GM12878 (cell line): ENCODE data around the gene WFIKKN1.

Source experiments
- CEBPB ChIP-seq, 2 experiments: fragments of 150-350 bp in 1 of 2; IDR thresholded peaks; 2 replicates each; pipeline ENCODE4 v1.6.1; 2012 to 2014; ENCODE audit warnings: low read depth in 2 of 2, low read length in 2 of 2, borderline replicate concordance in 1 of 2, inconsistent platforms in 1 of 2
- CHD4 ChIP-seq: fragments of 200-600 bp; sonication (generic); IDR thresholded peaks from 2 replicates; pipeline ENCODE4 v1.6.1; 2016; ENCODE audit warnings: mild to moderate bottlenecking
- DPF2 ChIP-seq: fragments of 450-650 bp; IDR thresholded peaks from 2 replicates; pipeline ENCODE4 v1.6.1; 2017; ENCODE audit warnings: mild to moderate bottlenecking
- EGR1 ChIP-seq, 2 experiments: IDR thresholded peaks; 1 replicate in 1 of 2; 2 replicates in 1 of 2; pipeline ENCODE4 v1.6.1; 2011 to 2012; ENCODE audit warnings: low read depth in 2 of 2, low read length in 2 of 2, borderline replicate concordance in 1 of 2, mild to moderate bottlenecking in 1 of 2, moderate library complexity in 1 of 2
- ELK1 ChIP-seq: IDR thresholded peaks from 2 replicates; pipeline ENCODE4 v1.6.1; 2012; ENCODE audit warnings: low read depth, low read length, improper control_type of control experiment
- EP300 ChIP-seq, 2 experiments: fragments of 150-350 bp in 1 of 2; IDR thresholded peaks; 2 replicates each; pipeline ENCODE4 v1.6.1; 2011 to 2012; ENCODE audit warnings: low read depth in 2 of 2, low read length in 2 of 2, borderline replicate concordance in 1 of 2, improper control_type of control experiment in 1 of 2, inconsistent platforms in 1 of 2; ENCODE audit not compliant: control insufficient read depth in 1 of 2
- GABPA ChIP-seq: IDR thresholded peaks from 2 replicates; pipeline ENCODE4 v1.6.1; 2014; ENCODE audit warnings: antibody characterized with exemption, low read depth, mild to moderate bottlenecking, inconsistent platforms
- KAT2A ChIP-seq: conservative IDR thresholded peaks from 2 replicates; pipeline ENCODE4 v1.6.1; 2011; ENCODE audit warnings: low read depth, low read length; ENCODE audit not compliant: control insufficient read depth
- POLR2A ChIP-seq: IDR thresholded peaks from 2 replicates; pipeline ENCODE4 v1.6.1; 2011; ENCODE audit warnings: low read depth, mild to moderate bottlenecking, low read length
- SP1 ChIP-seq: IDR thresholded peaks from one replicate; pipeline ENCODE4 v1.6.1; 2011; ENCODE audit warnings: low read depth, low read length
- ZNF622 ChIP-seq: fragments of 450-650 bp; IDR thresholded peaks from 2 replicates; pipeline ENCODE4 v1.6.1; 2017; ENCODE audit warnings: mild to moderate bottlenecking, inconsistent platforms
- ZZZ3 ChIP-seq: IDR thresholded peaks from 2 replicates; pipeline ENCODE4 v1.6.1; 2011; ENCODE audit warnings: low read depth; ENCODE audit not compliant: control insufficient read depth, insufficient read length
- TF ChIP-seq, protein P1 (sequence below): IDR thresholded peaks from 2 replicates; pipeline ENCODE4 v1.6.1; 2012; ENCODE audit warnings: low read length, inconsistent platforms
- TF ChIP-seq, protein P2 (sequence below), 3 experiments: IDR thresholded peaks in 2 of 3; conservative IDR thresholded peaks in 1 of 3; 2 replicates each; pipeline ENCODE4 v1.5.1; 2011; ENCODE audit warnings: low read depth in 3 of 3, low read length in 3 of 3, mild to moderate bottlenecking in 3 of 3, control low read depth in 2 of 3, moderate library complexity in 2 of 3, inconsistent platforms in 1 of 3, mixed read lengths in 1 of 3; ENCODE audit not compliant: control insufficient read depth in 2 of 3, insufficient read depth in 1 of 3; ENCODE audit errors: extremely low read depth in 1 of 3

DNA sequence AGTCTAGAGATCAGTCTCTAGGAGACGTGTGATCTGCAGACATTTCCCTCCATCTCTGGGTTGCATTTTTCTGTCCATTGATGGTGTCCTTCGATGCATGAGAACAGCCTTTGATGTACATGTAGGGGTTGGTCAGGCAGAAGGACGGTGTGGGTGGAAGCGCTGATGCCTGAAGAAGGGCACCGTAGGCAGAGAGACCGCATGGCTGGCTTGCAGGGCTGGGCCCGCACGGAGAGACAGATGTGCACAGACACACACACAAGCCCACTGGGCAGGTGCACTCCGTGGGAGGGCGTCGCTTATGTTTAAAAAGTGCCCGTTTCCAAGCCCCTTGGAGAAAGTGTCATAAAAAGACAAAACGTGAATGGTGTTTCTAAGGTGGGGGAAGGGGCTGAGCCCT lies 15.7 kb upstream of the WFIKKN1 start:
- TF ChIP-seq ZNF622 (no peak), SP1 (no peak), EP300 (IDR thresholded peaks at IDR 0.05; ENCODE audit: borderline replicate concordance in 1 of 2, control insufficient read depth in 1 of 2, low read depth in 2 of 2, low read length in 2 of 2) (no peak), DPF2 (no peak), ZZZ3 (no peak), ELK1 (no peak), GABPA (no peak), POLR2A (no peak), EGR1 (IDR thresholded peaks at IDR 0.05; ENCODE audit: borderline replicate concordance in 1 of 2, low read depth in 2 of 2, low read length in 2 of 2) (no peak), KAT2A (no peak), CEBPB (IDR thresholded peaks at IDR 0.05; ENCODE audit: borderline replicate concordance in 1 of 2, low read depth in 2 of 2, low read length in 2 of 2) (no peak), CHD4 (no peak)
- TF ChIP-seq, protein P1, sequence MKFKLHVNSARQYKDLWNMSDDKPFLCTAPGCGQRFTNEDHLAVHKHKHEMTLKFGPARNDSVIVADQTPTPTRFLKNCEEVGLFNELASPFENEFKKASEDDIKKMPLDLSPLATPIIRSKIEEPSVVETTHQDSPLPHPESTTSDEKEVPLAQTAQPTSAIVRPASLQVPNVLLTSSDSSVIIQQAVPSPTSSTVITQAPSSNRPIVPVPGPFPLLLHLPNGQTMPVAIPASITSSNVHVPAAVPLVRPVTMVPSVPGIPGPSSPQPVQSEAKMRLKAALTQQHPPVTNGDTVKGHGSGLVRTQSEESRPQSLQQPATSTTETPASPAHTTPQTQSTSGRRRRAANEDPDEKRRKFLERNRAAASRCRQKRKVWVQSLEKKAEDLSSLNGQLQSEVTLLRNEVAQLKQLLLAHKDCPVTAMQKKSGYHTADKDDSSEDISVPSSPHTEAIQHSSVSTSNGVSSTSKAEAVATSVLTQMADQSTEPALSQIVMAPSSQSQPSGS, result no peak
- TF ChIP-seq, protein P2, sequence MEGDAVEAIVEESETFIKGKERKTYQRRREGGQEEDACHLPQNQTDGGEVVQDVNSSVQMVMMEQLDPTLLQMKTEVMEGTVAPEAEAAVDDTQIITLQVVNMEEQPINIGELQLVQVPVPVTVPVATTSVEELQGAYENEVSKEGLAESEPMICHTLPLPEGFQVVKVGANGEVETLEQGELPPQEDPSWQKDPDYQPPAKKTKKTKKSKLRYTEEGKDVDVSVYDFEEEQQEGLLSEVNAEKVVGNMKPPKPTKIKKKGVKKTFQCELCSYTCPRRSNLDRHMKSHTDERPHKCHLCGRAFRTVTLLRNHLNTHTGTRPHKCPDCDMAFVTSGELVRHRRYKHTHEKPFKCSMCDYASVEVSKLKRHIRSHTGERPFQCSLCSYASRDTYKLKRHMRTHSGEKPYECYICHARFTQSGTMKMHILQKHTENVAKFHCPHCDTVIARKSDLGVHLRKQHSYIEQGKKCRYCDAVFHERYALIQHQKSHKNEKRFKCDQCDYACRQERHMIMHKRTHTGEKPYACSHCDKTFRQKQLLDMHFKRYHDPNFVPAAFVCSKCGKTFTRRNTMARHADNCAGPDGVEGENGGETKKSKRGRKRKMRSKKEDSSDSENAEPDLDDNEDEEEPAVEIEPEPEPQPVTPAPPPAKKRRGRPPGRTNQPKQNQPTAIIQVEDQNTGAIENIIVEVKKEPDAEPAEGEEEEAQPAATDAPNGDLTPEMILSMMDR (IDR thresholded peaks at IDR 0.05 in 2 of 3, conservative IDR thresholded peaks at IDR 0.05 in 1 of 3; ENCODE audit: control insufficient read depth in 2 of 3, extremely low read depth in 1 of 3, insufficient read depth in 1 of 3, low read depth in 3 of 3, low read length in 3 of 3), result no peak
